ENCODE results near the gene HHATL. TPM values are rescaled to one million over a fixed set of nuclear protein-coding genes. Genes with fewer than 3 reads are reported as not detected.

The HHATL gene
- total and polyA plus RNA-seq, 4 donors = 0.17 TPM; not detected in 3

DNA sequence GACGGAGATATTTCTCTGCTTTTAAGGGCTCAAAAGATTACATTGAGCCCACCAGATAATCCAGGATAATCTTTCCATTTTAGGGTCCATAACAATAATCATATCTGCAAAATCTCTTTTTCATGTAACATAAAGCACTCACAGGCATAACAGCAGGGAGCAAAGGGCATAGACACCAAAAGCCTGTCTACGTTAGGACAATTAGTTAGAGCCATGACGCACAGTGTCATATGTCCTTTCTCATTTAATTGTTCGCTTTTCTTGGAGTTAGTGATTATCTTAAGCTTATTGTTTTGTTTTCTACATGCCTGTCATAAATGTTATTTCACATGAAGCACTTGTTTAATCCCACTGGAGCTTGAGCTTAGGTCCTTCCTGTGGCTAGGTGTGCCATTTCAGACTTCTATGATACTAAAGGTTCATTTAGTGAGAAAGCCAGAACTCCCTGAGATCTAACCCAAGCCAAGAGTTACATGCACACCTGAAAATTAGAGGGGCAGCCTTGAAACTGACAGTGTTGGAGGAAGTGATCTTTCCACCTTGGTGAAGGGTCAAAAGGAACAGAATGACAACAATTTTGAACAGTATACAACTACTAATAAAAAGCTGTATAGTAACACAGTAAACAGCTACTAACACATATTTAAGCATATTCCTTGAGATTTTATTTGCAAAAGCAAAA is 11.7 kb upstream of the HHATL start:
- DNase-seq (ENCODE audit: low spot score) = no peak
- WGBS = 91% methylated on average over 4 of the region's 4 CpGs
- no peak overlapping the region for H3K4me3 ChIP-seq (ENCODE audit: low read depth in 1 of 3, low read length in 3 of 3)
- H3K9ac ChIP-seq (ENCODE audit: low read depth in 1 of 2, low read length in 2 of 2) = no peak overlapping the region
- H3K9me3 ChIP-seq (ENCODE audit: control insufficient read depth in 4 of 4, low read length in 3 of 4) = no peaks in the 10 kb centered on the region
- no peaks in the 10 kb centered on the region for H3K27me3 ChIP-seq (ENCODE audit: control insufficient read depth in 4 of 4, insufficient read depth in 4 of 4, low read length in 3 of 4)
- TF ChIP-seq TAF1 (conservative IDR thresholded peaks at IDR 0.05) (no peak), EGR1 (IDR thresholded peaks at IDR 0.05; ENCODE audit: low read depth in 2 of 2) (no peak), YY1 (IDR thresholded peaks at IDR 0.05) (no peak), FOXA1 (IDR thresholded peaks at IDR 0.05) (no peak), JUND (IDR thresholded peaks at IDR 0.05) (no peak), RXRA (IDR thresholded peaks at IDR 0.05) (no peak), HNF4A (conservative IDR thresholded peaks at IDR 0.05) (no peak), FOXA2 (IDR thresholded peaks at IDR 0.05) (no peak), SP1 (IDR thresholded peaks at IDR 0.05) (no peak), RAD21 (IDR thresholded peaks at IDR 0.05) (no peak)
- TF ChIP-seq, protein P1, sequence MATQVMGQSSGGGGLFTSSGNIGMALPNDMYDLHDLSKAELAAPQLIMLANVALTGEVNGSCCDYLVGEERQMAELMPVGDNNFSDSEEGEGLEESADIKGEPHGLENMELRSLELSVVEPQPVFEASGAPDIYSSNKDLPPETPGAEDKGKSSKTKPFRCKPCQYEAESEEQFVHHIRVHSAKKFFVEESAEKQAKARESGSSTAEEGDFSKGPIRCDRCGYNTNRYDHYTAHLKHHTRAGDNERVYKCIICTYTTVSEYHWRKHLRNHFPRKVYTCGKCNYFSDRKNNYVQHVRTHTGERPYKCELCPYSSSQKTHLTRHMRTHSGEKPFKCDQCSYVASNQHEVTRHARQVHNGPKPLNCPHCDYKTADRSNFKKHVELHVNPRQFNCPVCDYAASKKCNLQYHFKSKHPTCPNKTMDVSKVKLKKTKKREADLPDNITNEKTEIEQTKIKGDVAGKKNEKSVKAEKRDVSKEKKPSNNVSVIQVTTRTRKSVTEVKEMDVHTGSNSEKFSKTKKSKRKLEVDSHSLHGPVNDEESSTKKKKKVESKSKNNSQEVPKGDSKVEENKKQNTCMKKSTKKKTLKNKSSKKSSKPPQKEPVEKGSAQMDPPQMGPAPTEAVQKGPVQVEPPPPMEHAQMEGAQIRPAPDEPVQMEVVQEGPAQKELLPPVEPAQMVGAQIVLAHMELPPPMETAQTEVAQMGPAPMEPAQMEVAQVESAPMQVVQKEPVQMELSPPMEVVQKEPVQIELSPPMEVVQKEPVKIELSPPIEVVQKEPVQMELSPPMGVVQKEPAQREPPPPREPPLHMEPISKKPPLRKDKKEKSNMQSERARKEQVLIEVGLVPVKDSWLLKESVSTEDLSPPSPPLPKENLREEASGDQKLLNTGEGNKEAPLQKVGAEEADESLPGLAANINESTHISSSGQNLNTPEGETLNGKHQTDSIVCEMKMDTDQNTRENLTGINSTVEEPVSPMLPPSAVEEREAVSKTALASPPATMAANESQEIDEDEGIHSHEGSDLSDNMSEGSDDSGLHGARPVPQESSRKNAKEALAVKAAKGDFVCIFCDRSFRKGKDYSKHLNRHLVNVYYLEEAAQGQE (IDR thresholded peaks at IDR 0.05) = no peak
- TF ChIP-seq, protein P2, sequence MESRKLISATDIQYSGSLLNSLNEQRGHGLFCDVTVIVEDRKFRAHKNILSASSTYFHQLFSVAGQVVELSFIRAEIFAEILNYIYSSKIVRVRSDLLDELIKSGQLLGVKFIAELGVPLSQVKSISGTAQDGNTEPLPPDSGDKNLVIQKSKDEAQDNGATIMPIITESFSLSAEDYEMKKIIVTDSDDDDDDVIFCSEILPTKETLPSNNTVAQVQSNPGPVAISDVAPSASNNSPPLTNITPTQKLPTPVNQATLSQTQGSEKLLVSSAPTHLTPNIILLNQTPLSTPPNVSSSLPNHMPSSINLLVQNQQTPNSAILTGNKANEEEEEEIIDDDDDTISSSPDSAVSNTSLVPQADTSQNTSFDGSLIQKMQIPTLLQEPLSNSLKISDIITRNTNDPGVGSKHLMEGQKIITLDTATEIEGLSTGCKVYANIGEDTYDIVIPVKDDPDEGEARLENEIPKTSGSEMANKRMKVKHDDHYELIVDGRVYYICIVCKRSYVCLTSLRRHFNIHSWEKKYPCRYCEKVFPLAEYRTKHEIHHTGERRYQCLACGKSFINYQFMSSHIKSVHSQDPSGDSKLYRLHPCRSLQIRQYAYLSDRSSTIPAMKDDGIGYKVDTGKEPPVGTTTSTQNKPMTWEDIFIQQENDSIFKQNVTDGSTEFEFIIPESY (IDR thresholded peaks at IDR 0.05) = no peak
- TF ChIP-seq, protein P3, sequence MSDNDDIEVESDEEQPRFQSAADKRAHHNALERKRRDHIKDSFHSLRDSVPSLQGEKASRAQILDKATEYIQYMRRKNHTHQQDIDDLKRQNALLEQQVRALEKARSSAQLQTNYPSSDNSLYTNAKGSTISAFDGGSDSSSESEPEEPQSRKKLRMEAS (IDR thresholded peaks at IDR 0.05) = no peak
- TF ChIP-seq, protein P4, sequence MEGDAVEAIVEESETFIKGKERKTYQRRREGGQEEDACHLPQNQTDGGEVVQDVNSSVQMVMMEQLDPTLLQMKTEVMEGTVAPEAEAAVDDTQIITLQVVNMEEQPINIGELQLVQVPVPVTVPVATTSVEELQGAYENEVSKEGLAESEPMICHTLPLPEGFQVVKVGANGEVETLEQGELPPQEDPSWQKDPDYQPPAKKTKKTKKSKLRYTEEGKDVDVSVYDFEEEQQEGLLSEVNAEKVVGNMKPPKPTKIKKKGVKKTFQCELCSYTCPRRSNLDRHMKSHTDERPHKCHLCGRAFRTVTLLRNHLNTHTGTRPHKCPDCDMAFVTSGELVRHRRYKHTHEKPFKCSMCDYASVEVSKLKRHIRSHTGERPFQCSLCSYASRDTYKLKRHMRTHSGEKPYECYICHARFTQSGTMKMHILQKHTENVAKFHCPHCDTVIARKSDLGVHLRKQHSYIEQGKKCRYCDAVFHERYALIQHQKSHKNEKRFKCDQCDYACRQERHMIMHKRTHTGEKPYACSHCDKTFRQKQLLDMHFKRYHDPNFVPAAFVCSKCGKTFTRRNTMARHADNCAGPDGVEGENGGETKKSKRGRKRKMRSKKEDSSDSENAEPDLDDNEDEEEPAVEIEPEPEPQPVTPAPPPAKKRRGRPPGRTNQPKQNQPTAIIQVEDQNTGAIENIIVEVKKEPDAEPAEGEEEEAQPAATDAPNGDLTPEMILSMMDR (IDR thresholded peaks at IDR 0.05; ENCODE audit: low read depth, low read length, missing input control) = no peak
- TF ChIP-seq, protein P5, sequence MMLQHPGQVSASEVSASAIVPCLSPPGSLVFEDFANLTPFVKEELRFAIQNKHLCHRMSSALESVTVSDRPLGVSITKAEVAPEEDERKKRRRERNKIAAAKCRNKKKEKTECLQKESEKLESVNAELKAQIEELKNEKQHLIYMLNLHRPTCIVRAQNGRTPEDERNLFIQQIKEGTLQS (IDR thresholded peaks at IDR 0.05) = no peak
- H3K36me3 ChIP-seq (ENCODE audit: control insufficient read depth in 4 of 4, insufficient read depth in 3 of 4, low read depth in 1 of 4, low read length in 3 of 4) = no peaks in the 10 kb centered on the region
- no peaks in the 10 kb centered on the region for H3K4me1 ChIP-seq (ENCODE audit: control insufficient read depth in 4 of 4, insufficient read depth in 4 of 4, low read length in 3 of 4)
- no peak overlapping the region for H3K27ac ChIP-seq (ENCODE audit: low read depth in 1 of 2, low read length in 2 of 2)

DNA sequence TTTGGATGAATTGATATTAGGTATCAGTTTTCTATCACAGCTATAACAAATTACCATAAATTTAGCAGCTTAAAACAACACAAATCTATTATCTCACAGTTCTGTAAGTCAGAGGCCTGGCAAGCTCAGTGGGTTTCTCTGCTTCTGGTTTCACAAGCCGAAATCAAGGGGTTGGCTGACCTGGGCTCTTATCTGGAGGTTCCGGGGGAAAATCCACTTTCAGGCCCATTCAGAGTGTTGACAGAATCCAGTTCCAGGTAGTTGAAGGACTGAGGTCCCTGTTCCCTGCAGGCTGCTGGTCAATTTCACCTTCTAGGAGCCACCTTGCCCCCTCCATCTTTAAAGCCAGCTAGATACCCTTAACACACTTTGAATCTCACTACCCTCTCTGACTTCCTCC is 11.1 kb upstream of the HHATL start:
- H3K27me3 ChIP-seq (ENCODE audit: control insufficient read depth in 4 of 4, insufficient read depth in 4 of 4, low read length in 3 of 4) = no peaks in the 10 kb centered on the region
- no peaks in the 10 kb centered on the region for H3K4me1 ChIP-seq (ENCODE audit: control insufficient read depth in 4 of 4, insufficient read depth in 4 of 4, low read length in 3 of 4)
- no peak overlapping the region for H3K9ac ChIP-seq (ENCODE audit: low read depth in 1 of 2, low read length in 2 of 2)
- no peaks in the 10 kb centered on the region for H3K36me3 ChIP-seq (ENCODE audit: control insufficient read depth in 4 of 4, insufficient read depth in 3 of 4, low read depth in 1 of 4, low read length in 3 of 4)
- no peak for DNase-seq (ENCODE audit: low spot score)
- no peaks in the 10 kb centered on the region for H3K9me3 ChIP-seq (ENCODE audit: control insufficient read depth in 4 of 4, low read length in 3 of 4)
- WGBS = 94% methylated on average over 2 of the region's 2 CpGs
- H3K27ac ChIP-seq (ENCODE audit: low read depth in 1 of 2, low read length in 2 of 2) = no peak overlapping the region
- H3K4me3 ChIP-seq (ENCODE audit: low read depth in 1 of 3, low read length in 3 of 3) = no peak overlapping the region
- TF ChIP-seq FOXA1 (IDR thresholded peaks at IDR 0.05) (no peak), RAD21 (IDR thresholded peaks at IDR 0.05) (no peak), RXRA (IDR thresholded peaks at IDR 0.05) (no peak), FOXA2 (IDR thresholded peaks at IDR 0.05) (no peak), EGR1 (IDR thresholded peaks at IDR 0.05; ENCODE audit: low read depth in 2 of 2) (no peak), HNF4A (conservative IDR thresholded peaks at IDR 0.05) (no peak), TAF1 (conservative IDR thresholded peaks at IDR 0.05) (no peak), NR2F2 (IDR thresholded peaks at IDR 0.05) (no peak), JUND (IDR thresholded peaks at IDR 0.05) (no peak), HNF4G (IDR thresholded peaks at IDR 0.05) (no peak)
- TF ChIP-seq, protein P4 (IDR thresholded peaks at IDR 0.05; ENCODE audit: low read depth, low read length, missing input control) = no peak
- TF ChIP-seq, protein P2 (IDR thresholded peaks at IDR 0.05) = no peak

All from liver (tissue), 9 donors.